Mesenteric fat pad (tissue), 1 donor: Measurements from ENCODE around the gene MSANTD7. TPM values are rescaled to one million over a fixed set of nuclear protein-coding genes. Genes with fewer than 3 reads are reported as not detected.

ENCODE experiments used
- DNase-seq: peaks from one replicate; pipeline ENCODE4 v3.0.0-alpha.2; 2020; ENCODE audit warnings: low spot score
- total RNA-seq: library from RNA; stranded (reverse); fragmentation: NEBNext Ultra II Directional; extraction: Animal tissue kit (Norgen Biotek cat#: 25700); gene quantifications from one replicate; pipeline ENCODE4 v1.2.1, GENCODE V29; 2021
- donor health status: DM: yes; HTN: yes; CAD: no.

MSANTD7 gene
- total RNA-seq, 1 donor from 2014 or later: 8.6 TPM

- no peak for DNase-seq
Observed at GRCh38 chr10:14879124-14879927, 41.2 kb downstream of the MSANTD7 start.

DNA sequence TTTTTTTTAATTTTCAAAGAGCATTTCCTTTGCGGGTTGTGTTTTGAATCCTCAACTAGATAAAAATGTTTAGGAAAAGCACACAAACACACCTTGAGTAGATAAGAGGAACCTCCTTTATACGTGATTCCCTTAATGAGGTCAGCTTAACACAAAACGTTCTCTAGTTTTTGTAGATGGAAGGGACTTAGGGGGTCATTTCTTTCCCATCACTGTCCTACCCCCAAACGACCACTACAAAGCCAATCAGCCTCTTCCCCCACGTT, 41.8 kb downstream of the MSANTD7 start:
- DNase-seq: no peak

- DNase-seq: no peak
Observed at GRCh38 chr10:14880229-14880628, 42.1 kb downstream of the MSANTD7 start.

DNA sequence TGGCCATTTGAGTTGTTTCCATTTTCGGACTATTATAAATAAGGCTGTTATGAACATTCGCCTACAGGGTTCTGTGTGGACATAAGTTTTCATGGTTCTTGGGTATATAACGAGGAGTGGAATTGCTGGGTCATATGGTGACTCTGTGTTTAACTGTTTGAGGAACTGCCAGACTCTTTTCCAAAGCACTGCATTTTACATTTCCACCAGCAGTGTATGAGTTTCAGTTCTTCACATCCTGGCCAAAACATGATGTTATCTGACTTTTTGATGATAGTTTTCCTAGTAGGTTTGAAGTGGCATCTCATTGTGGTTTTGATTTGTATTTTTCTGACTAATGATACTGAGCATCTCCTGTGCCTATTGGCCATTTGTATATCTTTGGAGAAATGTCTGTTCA, 46.0 kb downstream of the MSANTD7 start:
- DNase-seq: no peak

Other genes starting within 250 kb of the MSANTD7 start
- gene FAM107B, start 63.4 kb upstream of the MSANTD7 start, total RNA-seq: 88.2 TPM
- 1.4 TPM for gene CDNF, start 269 bp upstream of the MSANTD7 start, total RNA-seq
- 12.1 TPM for gene HSPA14, start within 50 bp of the MSANTD7 start, total RNA-seq
- gene SUV39H2, start 40.6 kb downstream of the MSANTD7 start, total RNA-seq: 8.6 TPM
- gene DCLRE1C, start 115.8 kb downstream of the MSANTD7 start, total RNA-seq: 7.0 TPM
- not detected for gene MEIG1, start 121.1 kb downstream of the MSANTD7 start, total RNA-seq
- gene OLAH, start 205.6 kb downstream of the MSANTD7 start, total RNA-seq: 2.0 TPM